ENCODE data around the gene SIGLEC8. TPM values are rescaled to one million over a fixed set of nuclear protein-coding genes. Genes with fewer than 3 reads are reported as not detected.

SIGLEC8 gene
- total and polyA plus RNA-seq, 10 of the 15 experiments (the other 5 are each of a cell fraction or from before 2014, with no cell fraction given), result not detected

GRCh38 chr19:51473009-51473707 is 14.9 kb upstream of the SIGLEC8 start:
- Histone ChIP-seq H3K4me3 (no peak overlapping the region), H2AFZ (ENCODE audit: control insufficient read depth, low read depth, low read length) (no peak overlapping the region), H3K9me3 (replicated peaks; ENCODE audit: control insufficient read depth, insufficient read depth, low read length) (no peaks in the 10 kb centered on the region; the same call in 2 of the 3 replicates), H3K79me2 (ENCODE audit: control insufficient read depth, insufficient read depth, low read length) (no peaks in the 10 kb centered on the region), H3K9ac (ENCODE audit: control insufficient read depth, insufficient read depth, low read length) (no peak overlapping the region), H4K20me1 (ENCODE audit: control insufficient read depth, insufficient read depth) (no peaks in the 10 kb centered on the region; the same call in 1 of the 2 replicates), H3K36me3 (ENCODE audit: control insufficient read depth in 2 of 2, insufficient read depth in 2 of 2, low read length in 1 of 2) (no peaks in the 10 kb centered on the region), H3K27ac (ENCODE audit: control insufficient read depth, insufficient read depth) (no peak overlapping the region), H3K27me3 (replicated peaks in 1 of 2; ENCODE audit: control insufficient read depth in 2 of 2, insufficient read depth in 2 of 2, low read length in 1 of 2) (no peaks in the 10 kb centered on the region; a peak in 1 of 4 replicates), H3K4me2 (ENCODE audit: control insufficient read depth, insufficient read depth) (no peak overlapping the region), H3K4me1 (ENCODE audit: control insufficient read depth, insufficient read depth, low read length) (no peaks in the 10 kb centered on the region)
- WGBS (ENCODE audit: insufficient coverage, insufficient replicate concordance, low lambda C conversion rate, missing lambda C conversion rate), result 19% methylated on average over 7 of the region's 7 CpGs
- no TSS peak for BruUV-seq (replicated peaks)
- in situ Hi-C loops (cut with MboI), result loop anchor here (5.0 kb wide), 1 partner anchor 184 kb away; no protein-coding TSS in a partner anchor
- FAIRE-seq (peak; percentile 90), ATAC-seq (peak; percentile 91), DNase-seq (ENCODE audit: low read depth, low spot score) (peak; percentile 15)
- ChIA-PET CTCF (interaction anchor here (0.6 to 10.8 kb wide), 31 partner anchors 9 to 1349 kb away, joined by 3 to 281 read pairs (median 4); no protein-coding TSS in a partner anchor), POLR2A (no interaction called here), SMC1A (ENCODE audit: uncharacterized antibody, unreplicated experiment) (interaction anchor here (0.6 to 6.4 kb wide), 15 partner anchors 9 to 305 kb away, joined by 3 to 110 read pairs (median 4); partner anchors contain the start of gene SIGLEC10), RAD21 (ENCODE audit: unreplicated experiment) (interaction anchor here (1.4 to 5.4 kb wide), 5 partner anchors 12 to 305 kb away, joined by 3 to 133 read pairs (median 4); no protein-coding TSS in a partner anchor)
- intact Hi-C loops (cut with micrococcal nuclease; ENCODE audit: unreplicated experiment), result loop anchor here (1.0 to 5.0 kb wide), 2 partner anchors 39 to 184 kb away; no protein-coding TSS in a partner anchor
- TF ChIP-seq SREBF2 (IDR thresholded peaks at IDR 0.05; ENCODE audit: low read length), result no peak
- TF ChIP-seq NBN (IDR thresholded peaks at IDR 0.05), result no peak
- TF ChIP-seq RBBP5 (conservative IDR thresholded peaks at IDR 0.05), result no peak
- TF ChIP-seq IRF4 (IDR thresholded peaks at IDR 0.05; ENCODE audit: low read depth, low read length), result no peak
- no peak for TF ChIP-seq POLR2AphosphoS2 (IDR thresholded peaks at IDR 0.05; ENCODE audit: low read depth, low read length)
- TF ChIP-seq SMC3 (IDR thresholded peaks at IDR 0.05; ENCODE audit: borderline replicate concordance, low read length), result peak; percentile 98
- TF ChIP-seq SUPT20H (IDR thresholded peaks at IDR 0.05; ENCODE audit: borderline replicate concordance, control insufficient read depth, low read depth, low read length), result no peak
- no peak for TF ChIP-seq ZNF622 (IDR thresholded peaks at IDR 0.05)
- peak; percentile 66; the same call in 1 of the 2 replicates for TF ChIP-seq YY1 (IDR thresholded peaks at IDR 0.05; ENCODE audit: low read depth, low read length)
- TF ChIP-seq JUND (IDR thresholded peaks at IDR 0.05; ENCODE audit: low read depth, low read length), result no peak
- TF ChIP-seq CHD4 (IDR thresholded peaks at IDR 0.05), result no peak
- no peak for TF ChIP-seq NFXL1 (IDR thresholded peaks at IDR 0.05; ENCODE audit: borderline replicate concordance)
- TF ChIP-seq JUNB (IDR thresholded peaks at IDR 0.05), result no peak
- TF ChIP-seq FOXK2 (IDR thresholded peaks at IDR 0.05), result no peak
- no peak for TF ChIP-seq SRF (IDR thresholded peaks at IDR 0.05; ENCODE audit: low read depth in 2 of 2, low read length in 2 of 2)
- TF ChIP-seq STAT1 (conservative IDR thresholded peaks at IDR 0.05), result no peak
- no peak for TF ChIP-seq LARP7 (IDR thresholded peaks at IDR 0.05)
- no peak for TF ChIP-seq BCLAF1 (IDR thresholded peaks at IDR 0.05)
- no peak for TF ChIP-seq TAF1 (IDR thresholded peaks at IDR 0.05; ENCODE audit: borderline replicate concordance, low read depth, low read length)
- peak; percentile 65 to 93 (median 86) for TF ChIP-seq CTCF (IDR thresholded peaks at IDR 0.05 in 2 of 3, conservative IDR thresholded peaks at IDR 0.05 in 1 of 3; ENCODE audit: control insufficient read depth in 2 of 3, extremely low read depth in 1 of 3, insufficient read depth in 1 of 3, low read depth in 3 of 3, low read length in 3 of 3)
- no peak for TF ChIP-seq NRF1 (conservative IDR thresholded peaks at IDR 0.05; ENCODE audit: low read depth, low read length)
- no peak for TF ChIP-seq CHD2 (IDR thresholded peaks at IDR 0.05; ENCODE audit: borderline replicate concordance, low read depth, low read length)
